HAP-1 (cell line): ENCODE data around the gene SYCE1L.
"Not testable (repeated sequence)": the region's sequence is repeated elsewhere in the genome, so short reads cannot be mapped to it uniquely, and the experiment has no call there.

Source experiments
- DNase-seq, 2 experiments: peaks; one replicate each; pipeline ENCODE4 v3.0.0-alpha.2; 2016 to 2020; ENCODE audit warnings: low spot score in 2 of 2
- H3K27me3 ChIP-seq: fragments of 250-450 bp; sonication (Bioruptor Pico); 2 replicates; pipeline ENCODE4 v1.5.1; 2020; ENCODE audit warnings: low read depth, mild to moderate bottlenecking, moderate library complexity
- H3K36me3 ChIP-seq: fragments of 250-450 bp; sonication (Bioruptor Pico); replicated peaks from 2 replicates; pipeline ENCODE4 v1.5.1; 2020; ENCODE audit warnings: mild to moderate bottlenecking
- H3K4me1 ChIP-seq: fragments of 250-450 bp; sonication (Bioruptor Pico); 2 replicates; pipeline ENCODE4 v1.5.1; 2020; ENCODE audit warnings: mild to moderate bottlenecking
- H3K4me3 ChIP-seq: fragments of 250-450 bp; sonication (Bioruptor Pico); 2 replicates; pipeline ENCODE4 v1.5.1; 2020; ENCODE audit warnings: mild to moderate bottlenecking, moderate library complexity
- H3K9me3 ChIP-seq: fragments of 250-450 bp; sonication (Bioruptor Pico); 2 replicates; pipeline ENCODE4 v1.5.1; 2020; ENCODE audit warnings: mild to moderate bottlenecking, moderate library complexity
- in situ Hi-C: fragments of 300-500 bp; cut with MboI; formaldehyde crosslinking; loops from 3 replicates; pipeline ENCODE4 v1.14.3; 2020; ENCODE audit warnings: low sequenced_read_pairs, inconsistent platforms, mixed read lengths

SYCE1L gene

DNA sequence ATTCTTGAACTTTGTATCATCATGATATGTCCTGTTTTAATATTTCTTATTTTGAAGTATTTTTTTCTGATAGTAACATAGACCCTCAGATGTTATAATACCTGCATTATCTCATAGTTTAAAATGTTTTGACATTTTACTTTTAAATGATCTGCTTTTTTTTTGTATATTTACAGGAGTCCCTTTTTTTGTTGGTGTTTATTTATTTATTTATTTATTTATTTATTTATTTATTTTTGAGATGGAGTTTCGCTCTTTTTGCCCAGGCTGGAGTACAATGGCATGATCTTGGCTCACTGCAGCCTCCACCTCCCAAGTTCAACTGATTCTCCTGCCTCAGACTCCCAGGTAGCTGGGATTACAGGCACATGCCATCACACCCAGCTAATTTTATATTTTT lies 12.9 kb upstream of the SYCE1L start:
- not testable (repeated sequence) for DNase-seq, H3K9me3 ChIP-seq, H3K4me3 ChIP-seq, H3K36me3 ChIP-seq, H3K4me1 ChIP-seq
- in situ Hi-C loops: loop anchor here (25.0 kb wide), 1 partner anchor 1549 kb away; the partner anchor contains the start of genes KARS1 and TERF2IP
- H3K27me3 ChIP-seq: peaks cover 11% of the 10 kb centered on the region

DNA sequence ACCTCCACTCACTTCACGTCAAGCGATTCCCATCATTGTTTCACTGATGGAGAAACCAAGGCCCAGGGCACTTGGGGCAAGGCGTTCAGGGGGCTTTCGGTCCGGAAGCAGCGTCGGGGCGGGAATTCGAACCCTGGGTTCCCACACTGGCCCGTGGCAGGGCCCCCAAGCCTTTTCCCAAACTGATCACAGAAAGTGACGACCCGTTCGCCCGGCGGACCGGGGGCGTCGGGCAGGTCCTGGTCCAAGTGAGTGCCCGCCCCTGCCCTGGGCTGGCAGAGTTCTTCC lies 9.1 kb upstream of the SYCE1L start:
- DNase-seq: no peak
- peaks cover 8% of the 10 kb centered on the region; the same call in 1 of the 2 replicates for H3K4me1 ChIP-seq
- H3K27me3 ChIP-seq: no peaks in the 10 kb centered on the region; the same call in none of the 2 replicates
- H3K9me3 ChIP-seq: no peaks in the 10 kb centered on the region
- H3K4me3 ChIP-seq: peak overlapping the region; percentile 69
- in situ Hi-C loops: loop anchor here (25.0 kb wide), 1 partner anchor 1553 kb away; the partner anchor contains the start of genes KARS1 and TERF2IP
- H3K36me3 ChIP-seq: peaks cover 4% of the 10 kb centered on the region

DNA sequence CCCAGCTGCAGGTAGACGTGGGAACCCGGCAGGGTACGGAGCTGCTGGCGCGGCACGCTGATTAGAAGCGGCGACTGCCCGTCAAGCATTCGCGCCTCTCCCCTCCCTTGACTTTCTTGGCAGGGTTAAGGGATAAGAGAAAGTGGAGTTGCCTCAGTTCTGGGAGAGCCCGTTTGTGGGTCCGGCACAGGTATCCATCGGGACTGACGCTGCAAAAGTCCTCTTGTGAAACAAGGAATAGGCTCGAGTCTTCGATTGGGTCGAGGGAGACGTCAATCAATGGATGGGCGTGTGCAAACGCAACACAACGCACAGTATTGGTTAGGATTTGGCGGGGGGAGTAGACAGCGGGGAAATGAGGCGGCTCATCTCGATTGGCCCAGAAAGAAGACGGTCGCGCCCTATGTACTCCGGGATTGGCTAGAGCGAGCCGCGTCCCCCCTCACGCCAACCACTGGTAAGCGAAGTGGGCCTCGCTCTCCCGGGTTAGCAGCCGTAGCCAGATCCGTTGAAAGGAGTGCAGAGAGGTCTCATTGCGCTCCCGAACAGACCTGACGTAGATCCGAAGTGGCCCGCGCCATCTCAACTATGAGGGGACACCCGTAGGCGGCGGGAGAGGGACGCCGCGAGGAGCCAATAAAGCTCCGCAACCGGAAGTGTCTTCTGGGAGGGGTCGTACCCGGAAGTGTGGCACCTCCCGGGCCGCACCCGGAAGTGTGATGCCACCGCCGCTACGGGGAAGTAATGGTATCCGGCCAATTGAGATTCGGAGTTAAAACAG lies 8.5 kb upstream of the SYCE1L start, which contains the start of gene MON1B:
TSS of gene MON1B (plus strand) at position 713 of the 781 bp plus-strand sequence. CDS start 296 bp downstream, outside the sequence.
- Histone ChIP-seq H3K4me3 (peak within 1 kb of the TSS; percentile 69), H3K4me1 (peaks cover 8% of the 10 kb centered on the region; the same call in 1 of the 2 replicates), H3K9me3 (no peaks in the 10 kb centered on the region), H3K27me3 (no peaks in the 10 kb centered on the region; the same call in 1 of the 2 replicates), H3K36me3 (peaks cover 8% of the 10 kb centered on the region)
- in situ Hi-C loops: loop anchor here (25.0 kb wide), 1 partner anchor 1553 kb away; the partner anchor contains the start of genes KARS1 and TERF2IP
- peak; percentile 96 for DNase-seq

DNA sequence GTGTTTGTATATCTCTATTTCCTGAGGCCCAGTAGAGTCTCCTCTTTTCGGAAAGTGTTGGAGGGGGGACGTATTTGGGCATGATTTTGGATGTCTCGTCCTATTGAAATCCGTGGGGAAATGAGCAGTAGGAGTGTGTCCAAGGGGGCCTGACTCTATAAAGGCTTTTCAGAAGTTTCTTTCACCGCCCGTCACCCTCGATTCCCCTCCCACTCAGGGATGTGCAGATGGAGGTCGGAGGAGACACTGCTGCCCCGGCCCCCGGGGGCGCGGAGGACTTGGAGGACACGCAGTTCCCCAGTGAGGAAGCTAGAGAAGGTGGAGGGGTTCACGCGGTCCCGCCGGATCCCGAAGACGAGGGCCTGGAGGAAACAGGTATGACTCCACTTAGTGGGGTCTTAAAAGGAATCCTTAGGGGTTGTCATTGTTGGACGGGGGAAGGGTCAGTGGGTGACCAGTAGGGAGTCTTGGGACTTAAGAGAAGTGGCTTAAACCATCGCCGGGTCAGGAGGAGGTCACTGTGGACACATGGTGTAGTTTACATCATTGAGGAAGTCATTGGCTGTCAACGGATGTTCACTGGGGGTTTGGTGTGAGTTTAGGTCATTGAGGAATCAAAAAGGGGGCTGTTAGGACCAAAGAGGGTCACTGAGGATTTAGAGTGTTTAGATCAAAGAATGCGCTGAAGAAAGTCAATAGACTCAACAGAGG lies 7.8 kb upstream of the SYCE1L start:
- peaks cover 13% of the 10 kb centered on the region for H3K36me3 ChIP-seq
- in situ Hi-C loops: loop anchor here (25.0 kb wide), 1 partner anchor 1554 kb away; the partner anchor contains the start of genes KARS1 and TERF2IP
- H3K27me3 ChIP-seq: no peaks in the 10 kb centered on the region; the same call in 1 of the 2 replicates
- no peaks in the 10 kb centered on the region for H3K9me3 ChIP-seq
- DNase-seq: no peak
- peaks cover 8% of the 10 kb centered on the region; the same call in 1 of the 2 replicates for H3K4me1 ChIP-seq
- H3K4me3 ChIP-seq: peak overlapping the region; percentile 69

DNA sequence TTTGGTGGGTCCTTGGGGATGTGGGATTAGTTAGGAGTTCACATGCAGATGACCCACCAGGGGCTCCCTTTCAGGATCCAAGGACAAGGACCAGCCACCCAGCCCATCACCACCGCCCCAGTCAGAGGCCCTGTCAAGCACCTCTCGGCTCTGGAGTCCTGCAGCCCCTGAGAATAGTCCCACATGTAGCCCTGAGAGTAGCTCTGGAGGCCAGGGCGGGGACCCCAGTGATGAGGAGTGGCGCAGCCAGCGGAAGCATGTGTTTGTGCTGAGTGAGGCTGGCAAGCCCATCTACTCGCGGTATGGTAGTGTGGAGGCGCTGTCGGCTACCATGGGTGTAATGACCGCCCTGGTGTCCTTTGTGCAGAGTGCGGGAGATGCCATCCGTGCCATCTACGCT lies 5.8 kb upstream of the SYCE1L start:
- H3K36me3 ChIP-seq: peaks cover 18% of the 10 kb centered on the region
- no peak for DNase-seq
- no peak overlapping the region for H3K4me3 ChIP-seq
- H3K27me3 ChIP-seq: no peaks in the 10 kb centered on the region; the same call in 1 of the 2 replicates
- in situ Hi-C loops: loop anchor here (25.0 kb wide), 1 partner anchor 1556 kb away; the partner anchor contains the start of genes KARS1 and TERF2IP
- H3K4me1 ChIP-seq: peaks cover 8% of the 10 kb centered on the region; the same call in 1 of the 2 replicates
- H3K9me3 ChIP-seq: no peaks in the 10 kb centered on the region

DNA sequence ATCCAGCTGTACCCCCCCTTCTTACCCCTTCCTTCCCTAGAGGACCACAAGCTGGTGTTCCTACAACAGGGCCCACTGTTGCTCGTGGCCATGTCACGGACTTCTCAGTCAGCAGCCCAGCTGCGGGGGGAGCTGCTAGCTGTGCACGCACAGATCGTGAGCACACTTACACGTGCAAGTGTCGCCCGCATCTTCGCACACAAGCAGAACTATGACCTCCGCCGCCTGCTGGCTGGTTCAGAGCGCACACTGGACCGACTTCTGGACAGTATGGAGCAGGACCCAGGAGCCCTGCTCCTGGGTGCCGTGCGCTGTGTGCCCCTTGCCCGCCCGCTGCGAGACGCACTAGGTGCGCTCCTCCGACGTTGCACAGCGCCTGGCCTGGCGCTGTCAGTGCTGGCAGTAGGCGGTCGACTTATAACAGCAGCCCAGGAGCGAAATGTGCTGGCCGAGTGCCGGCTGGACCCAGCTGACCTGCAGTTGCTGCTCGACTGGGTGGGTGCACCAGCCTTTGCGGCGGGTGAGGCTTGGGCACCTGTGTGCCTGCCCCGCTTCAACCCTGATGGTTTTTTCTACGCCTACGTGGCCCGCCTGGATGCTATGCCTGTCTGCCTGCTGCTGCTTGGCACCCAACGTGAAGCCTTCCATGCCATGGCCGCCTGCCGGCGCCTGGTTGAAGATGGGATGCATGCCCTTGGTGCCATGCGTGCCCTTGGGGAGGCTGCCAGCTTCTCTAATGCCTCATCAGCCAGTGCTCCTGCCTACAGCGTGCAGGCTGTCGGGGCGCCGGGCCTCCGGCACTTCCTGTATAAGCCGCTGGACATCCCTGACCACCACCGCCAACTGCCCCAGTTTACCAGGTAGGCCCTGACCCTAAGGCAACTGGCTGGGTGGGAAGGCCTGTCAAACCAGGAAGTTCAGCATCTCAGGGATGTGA lies 4.6 kb upstream of the SYCE1L start:
- in situ Hi-C loops: loop anchor here (25.0 kb wide), 1 partner anchor 1557 kb away; the partner anchor contains the start of genes KARS1 and TERF2IP
- Histone ChIP-seq H3K36me3 (peaks cover 23% of the 10 kb centered on the region), H3K4me3 (no peak overlapping the region), H3K27me3 (no peaks in the 10 kb centered on the region), H3K4me1 (peaks cover 8% of the 10 kb centered on the region; the same call in 1 of the 2 replicates), H3K9me3 (no peaks in the 10 kb centered on the region)
- no peak for DNase-seq

DNA sequence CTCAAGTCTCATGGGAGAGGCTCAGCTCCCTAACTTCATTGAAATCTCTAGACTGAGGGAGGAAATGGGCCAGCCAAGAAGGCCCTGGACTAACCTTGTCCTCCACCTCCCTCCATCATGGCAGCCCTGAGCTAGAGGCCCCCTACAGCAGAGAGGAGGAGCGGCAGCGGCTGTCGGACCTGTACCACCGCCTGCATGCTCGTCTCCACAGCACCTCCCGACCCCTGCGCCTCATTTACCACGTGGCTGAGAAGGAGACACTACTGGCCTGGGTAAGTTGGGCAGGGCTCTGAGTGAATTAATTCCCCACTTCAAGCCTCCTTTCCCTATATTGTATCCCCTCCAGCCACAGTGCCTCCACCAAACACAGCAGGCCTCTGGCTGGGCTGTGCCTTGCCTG lies 3.8 kb upstream of the SYCE1L start:
- no peak for DNase-seq
- peaks cover 23% of the 10 kb centered on the region for H3K36me3 ChIP-seq
- in situ Hi-C loops: loop anchor here (25.0 kb wide), 1 partner anchor 1558 kb away; the partner anchor contains the start of genes KARS1 and TERF2IP
- no peaks in the 10 kb centered on the region for H3K27me3 ChIP-seq
- H3K9me3 ChIP-seq: no peaks in the 10 kb centered on the region
- H3K4me1 ChIP-seq: 0 out of 2 replicates have a peak, but pooled peaks cover 5% of the 10 kb centered on the region
- no peak overlapping the region for H3K4me3 ChIP-seq

DNA sequence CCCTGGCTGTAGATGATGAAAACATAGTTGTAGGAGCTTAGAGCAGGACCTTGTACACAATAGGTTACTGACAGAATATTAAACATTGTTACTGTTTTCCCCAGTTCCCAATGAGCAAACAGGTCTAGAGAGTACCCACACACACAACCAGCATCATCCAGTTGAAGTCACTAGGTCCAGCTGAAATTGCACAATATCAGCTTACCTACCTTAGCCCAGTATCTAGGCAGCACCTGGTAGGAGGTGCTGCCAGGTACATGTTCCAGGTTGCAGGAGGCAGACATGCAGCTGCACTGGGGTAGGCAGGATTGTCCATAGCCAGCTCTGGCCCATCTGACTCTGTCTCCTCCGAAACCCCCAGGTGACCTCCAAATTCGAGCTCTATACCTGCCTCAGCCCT lies 1.5 kb upstream of the SYCE1L start:
- no peak for DNase-seq
- in situ Hi-C loops: loop anchor here (25.0 kb wide), 1 partner anchor 1560 kb away; the partner anchor contains the start of genes KARS1 and TERF2IP
- Histone ChIP-seq H3K36me3 (peaks cover 23% of the 10 kb centered on the region), H3K27me3 (no peaks in the 10 kb centered on the region), H3K9me3 (no peaks in the 10 kb centered on the region), H3K4me1 (no peaks in the 10 kb centered on the region), H3K4me3 (no peak overlapping the region)

DNA sequence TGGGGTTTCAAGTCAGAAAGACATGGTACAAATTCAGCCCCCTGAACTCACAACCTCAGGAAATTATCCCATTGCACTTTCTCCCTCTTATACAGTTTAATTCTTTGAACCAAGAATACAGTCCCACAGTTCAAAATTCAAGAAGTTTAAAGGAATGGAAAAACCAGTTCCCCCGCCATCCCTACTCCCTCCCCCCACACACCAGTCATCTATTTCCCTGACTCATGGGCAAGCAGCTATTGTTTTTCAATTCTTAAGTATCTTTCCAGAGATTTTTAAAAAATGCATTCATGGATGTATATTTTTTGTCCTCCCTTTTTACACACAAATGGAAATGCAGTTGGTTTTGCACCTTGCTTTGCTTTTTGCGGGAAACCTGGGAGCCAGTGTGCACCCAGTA lies 7.3 kb downstream of the SYCE1L start:
- Histone ChIP-seq H3K4me3 (no peak overlapping the region), H3K9me3 (no peaks in the 10 kb centered on the region), H3K36me3 (no peaks in the 10 kb centered on the region), H3K27me3 (no peaks in the 10 kb centered on the region), H3K4me1 (no peaks in the 10 kb centered on the region)
- in situ Hi-C loops: no loop called here
- no peak for DNase-seq

DNA sequence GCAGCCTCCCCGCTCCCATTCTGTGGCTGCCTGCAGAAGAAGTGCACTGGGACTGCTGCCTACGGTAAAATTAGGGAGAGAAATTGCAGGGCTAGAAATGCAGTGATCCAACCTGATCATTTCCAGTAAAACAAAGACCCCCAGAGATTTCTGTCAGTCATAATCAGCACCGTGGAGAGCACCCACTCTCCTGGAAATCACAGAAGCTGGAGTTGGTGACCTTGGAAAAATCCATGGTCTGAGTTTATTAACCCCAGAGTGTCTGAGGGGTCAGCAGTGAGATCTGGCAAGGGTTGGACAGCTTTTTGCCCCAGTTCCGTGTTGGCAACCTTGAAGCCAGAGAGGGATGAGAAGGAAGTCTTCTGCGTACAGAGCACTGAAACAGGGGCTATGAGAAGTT lies 7.8 kb downstream of the SYCE1L start:
- no peaks in the 10 kb centered on the region for H3K36me3 ChIP-seq
- in situ Hi-C loops: no loop called here

DNA sequence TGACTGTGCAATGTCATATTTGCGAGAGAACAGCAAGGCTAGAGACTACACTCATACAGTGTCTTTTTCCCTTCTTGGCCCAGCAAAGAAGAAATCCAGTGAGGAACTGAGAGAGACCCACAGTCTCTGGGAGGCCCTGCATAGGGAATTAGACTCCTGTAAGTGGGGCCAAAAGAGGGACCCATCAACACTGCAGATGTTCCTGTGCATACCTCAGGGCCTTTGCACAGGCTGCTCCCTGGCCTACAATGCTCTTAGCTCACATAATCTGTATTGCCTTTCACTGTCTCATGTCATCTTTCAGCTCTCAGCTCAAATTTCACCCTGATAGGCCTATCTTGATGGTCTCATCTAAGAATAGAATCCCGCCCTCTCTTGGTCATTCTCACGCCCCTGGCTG lies 9.2 kb downstream of the SYCE1L start:
- no peaks in the 10 kb centered on the region for H3K27me3 ChIP-seq
- no peaks in the 10 kb centered on the region for H3K9me3 ChIP-seq
- in situ Hi-C loops: no loop called here
- no peaks in the 10 kb centered on the region for H3K4me1 ChIP-seq
- H3K4me3 ChIP-seq: no peak overlapping the region
- DNase-seq: no peak
- no peaks in the 10 kb centered on the region for H3K36me3 ChIP-seq

More for the DNA sequence above, 7.8 kb downstream of the SYCE1L start:
- no peak overlapping the region for H3K4me3 ChIP-seq
- DNase-seq: no peak
- H3K9me3 ChIP-seq: no peaks in the 10 kb centered on the region
- no peaks in the 10 kb centered on the region for H3K27me3 ChIP-seq
- H3K4me1 ChIP-seq: no peaks in the 10 kb centered on the region

DNA sequence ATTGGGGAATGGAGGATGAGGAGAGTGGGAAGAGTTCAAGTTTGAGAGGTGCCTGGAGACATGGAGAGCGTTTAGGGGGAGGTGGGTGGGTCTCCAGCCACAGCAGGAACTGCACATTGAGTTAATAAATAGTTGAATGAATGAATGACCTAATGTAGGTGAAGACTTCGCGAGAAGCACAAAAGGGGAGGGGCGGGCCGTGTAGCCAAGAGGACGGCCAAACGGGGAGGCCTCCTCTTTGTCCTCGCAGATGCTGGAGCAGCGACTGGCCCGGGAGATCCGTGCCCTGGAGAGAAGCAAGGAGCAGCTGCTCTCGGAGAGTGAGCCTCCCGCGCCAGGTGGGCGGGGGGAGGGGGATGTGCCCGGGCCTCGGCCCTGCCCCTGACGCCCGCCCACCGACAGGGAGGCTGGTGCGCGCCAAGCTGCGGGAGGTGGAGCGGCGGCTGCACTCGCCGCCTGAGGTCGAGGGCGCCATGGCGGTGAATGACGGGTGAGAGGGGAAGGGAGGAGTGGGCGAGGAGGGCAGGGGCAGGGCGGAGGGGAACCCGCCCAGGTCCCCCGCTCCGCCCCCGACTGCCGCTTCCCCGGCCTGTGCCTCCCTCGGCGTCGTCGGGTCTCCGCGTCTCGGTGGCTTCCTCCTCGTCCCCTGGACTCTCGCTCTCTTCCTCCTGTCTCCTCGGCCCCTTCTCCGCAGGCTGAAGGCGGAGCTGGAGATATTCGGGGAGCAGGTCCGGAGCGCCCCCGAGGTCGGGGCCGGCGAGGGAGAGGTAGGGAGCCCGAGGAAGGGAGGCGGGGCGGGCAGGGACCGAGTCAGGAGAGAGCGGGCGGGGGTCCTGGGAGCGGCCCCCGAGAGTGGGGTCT lies 12.9 kb downstream of the SYCE1L start:
- H3K9me3 ChIP-seq: no peaks in the 10 kb centered on the region
- DNase-seq: peak; percentile 61 to 88
- in situ Hi-C loops: no loop called here

More for the DNA sequence above, 12.9 kb downstream of the SYCE1L start:
- peak overlapping the region; percentile 65 for H3K4me3 ChIP-seq
- H3K36me3 ChIP-seq: no peaks in the 10 kb centered on the region
- no peaks in the 10 kb centered on the region for H3K4me1 ChIP-seq
- H3K27me3 ChIP-seq: no peaks in the 10 kb centered on the region
